ENCODE results near the gene RBM14.

GRCh38 chr11:66586136-66586535 is 30.3 kb upstream of the RBM14 start:
- TF ChIP-seq CTCF (IDR thresholded peaks at IDR 0.05; ENCODE audit: insufficient read depth, low read length): no peak
- no peak for TF ChIP-seq GABPA (IDR thresholded peaks at IDR 0.05; ENCODE audit: low read depth)
